ENCODE measurements around the gene ETFA.
"Not testable (repeated sequence)": the region's sequence is repeated elsewhere in the genome, so short reads cannot be mapped to it uniquely, and the experiment has no call there.

Gene ETFA

GRCh38 chr15:76321171-76321570 is 9.9 kb upstream of the ETFA start:
- Histone ChIP-seq H3K4me3 (ENCODE audit: low read length) (no peak overlapping the region), H3K79me2 (ENCODE audit: low read length) (no peaks in the 10 kb centered on the region)

GRCh38 chr15:76320012-76320411 is 8.7 kb upstream of the ETFA start:
- no peaks in the 10 kb centered on the region for H3K4me1 ChIP-seq (ENCODE audit: low read length)
- no peak overlapping the region for H3K4me3 ChIP-seq (ENCODE audit: low read length)
- H3F3A ChIP-seq (ENCODE audit: insufficient read depth, low read length) = no peaks in the 10 kb centered on the region
- no peaks in the 10 kb centered on the region for H3K27me3 ChIP-seq (replicated peaks; ENCODE audit: insufficient read depth, low read length)
- no peak for TF ChIP-seq EZH2phosphoT487 (IDR thresholded peaks at IDR 0.05; ENCODE audit: low read length)
- TF ChIP-seq CTCF (IDR thresholded peaks at IDR 0.05; ENCODE audit: low read length) = no peak
- no peak for TF ChIP-seq EZH2 (optimal IDR thresholded peaks at IDR 0.05; ENCODE audit: low read depth, low read length)
- no peaks in the 10 kb centered on the region for H3K36me3 ChIP-seq (replicated peaks; ENCODE audit: insufficient read depth, low read length)
- H3K9me3 ChIP-seq (replicated peaks; ENCODE audit: insufficient read depth, low read length) = no peaks in the 10 kb centered on the region
- H2AFZ ChIP-seq (ENCODE audit: low read length) = no peak overlapping the region
- no peaks in the 10 kb centered on the region for H3K9me2 ChIP-seq (replicated peaks; ENCODE audit: insufficient read depth, low read length)
- no peak for DNase-seq
- H3K9ac ChIP-seq (ENCODE audit: low read length) = no peak overlapping the region
- no peak overlapping the region for H3K27ac ChIP-seq (ENCODE audit: low read length)
- no peak overlapping the region for H3K4me2 ChIP-seq (ENCODE audit: low read depth, low read length)
- no peaks in the 10 kb centered on the region for H4K20me1 ChIP-seq (ENCODE audit: insufficient read depth, low read length)
- H3K79me2 ChIP-seq (ENCODE audit: low read length) = no peaks in the 10 kb centered on the region

More at GRCh38 chr15:76321171-76321570, 9.9 kb upstream of the ETFA start:
- no peak for TF ChIP-seq EZH2phosphoT487 (IDR thresholded peaks at IDR 0.05; ENCODE audit: low read length)
- no peak for TF ChIP-seq CTCF (IDR thresholded peaks at IDR 0.05; ENCODE audit: low read length)
- no peak for TF ChIP-seq EZH2 (optimal IDR thresholded peaks at IDR 0.05; ENCODE audit: low read depth, low read length)
- Histone ChIP-seq H3K9me2 (replicated peaks; ENCODE audit: insufficient read depth, low read length) (no peaks in the 10 kb centered on the region), H3K27me3 (replicated peaks; ENCODE audit: insufficient read depth, low read length) (no peaks in the 10 kb centered on the region), H3K4me2 (ENCODE audit: low read depth, low read length) (no peak overlapping the region), H3K9me3 (replicated peaks; ENCODE audit: insufficient read depth, low read length) (no peaks in the 10 kb centered on the region), H3K36me3 (replicated peaks; ENCODE audit: insufficient read depth, low read length) (no peaks in the 10 kb centered on the region), H4K20me1 (ENCODE audit: insufficient read depth, low read length) (no peaks in the 10 kb centered on the region), H2AFZ (ENCODE audit: low read length) (no peak overlapping the region), H3K27ac (ENCODE audit: low read length) (no peak overlapping the region), H3F3A (ENCODE audit: insufficient read depth, low read length) (no peaks in the 10 kb centered on the region), H3K4me1 (ENCODE audit: low read length) (no peaks in the 10 kb centered on the region), H3K9ac (ENCODE audit: low read length) (no peak overlapping the region)
- DNase-seq = no peak

GRCh38 chr15:76313731-76314130 is 2.5 kb upstream of the ETFA start:
- Histone ChIP-seq H3K4me2 (ENCODE audit: low read depth, low read length) (no peak overlapping the region), H3K4me1 (ENCODE audit: low read length) (no peaks in the 10 kb centered on the region)

GRCh38 chr15:76313175-76313567 is 1.9 kb upstream of the ETFA start:
- not testable (repeated sequence) for H2AFZ ChIP-seq (ENCODE audit: low read length); H3K36me3 ChIP-seq (replicated peaks; ENCODE audit: insufficient read depth, low read length); H3K27ac ChIP-seq (ENCODE audit: low read length); H3K4me2 ChIP-seq (ENCODE audit: low read depth, low read length); H3K4me1 ChIP-seq (ENCODE audit: low read length); H4K20me1 ChIP-seq (ENCODE audit: insufficient read depth, low read length); H3K9me2 ChIP-seq (replicated peaks; ENCODE audit: insufficient read depth, low read length); H3K9me3 ChIP-seq (replicated peaks; ENCODE audit: insufficient read depth, low read length); H3K9ac ChIP-seq (ENCODE audit: low read length); H3F3A ChIP-seq (ENCODE audit: insufficient read depth, low read length); H3K4me3 ChIP-seq (ENCODE audit: low read length); H3K27me3 ChIP-seq (replicated peaks; ENCODE audit: insufficient read depth, low read length); DNase-seq
- H3K79me2 ChIP-seq (ENCODE audit: low read length) = peaks cover 31% of the 10 kb centered on the region

More at GRCh38 chr15:76313731-76314130, 2.5 kb upstream of the ETFA start:
- H3K9me3 ChIP-seq (replicated peaks; ENCODE audit: insufficient read depth, low read length) = no peaks in the 10 kb centered on the region
- H3K4me3 ChIP-seq (ENCODE audit: low read length) = no peak overlapping the region
- H3F3A ChIP-seq (ENCODE audit: insufficient read depth, low read length) = no peaks in the 10 kb centered on the region
- no peaks in the 10 kb centered on the region for H3K36me3 ChIP-seq (replicated peaks; ENCODE audit: insufficient read depth, low read length)
- H3K27ac ChIP-seq (ENCODE audit: low read length) = no peak overlapping the region
- no peaks in the 10 kb centered on the region for H3K27me3 ChIP-seq (replicated peaks; ENCODE audit: insufficient read depth, low read length)
- H3K9ac ChIP-seq (ENCODE audit: low read length) = no peak overlapping the region
- no peak for TF ChIP-seq EZH2 (optimal IDR thresholded peaks at IDR 0.05; ENCODE audit: low read depth, low read length)
- TF ChIP-seq CTCF (IDR thresholded peaks at IDR 0.05; ENCODE audit: low read length) = no peak
- TF ChIP-seq EZH2phosphoT487 (IDR thresholded peaks at IDR 0.05; ENCODE audit: low read length) = no peak
- no peaks in the 10 kb centered on the region for H4K20me1 ChIP-seq (ENCODE audit: insufficient read depth, low read length)
- H3K9me2 ChIP-seq (replicated peaks; ENCODE audit: insufficient read depth, low read length) = no peaks in the 10 kb centered on the region
- no peak overlapping the region for H2AFZ ChIP-seq (ENCODE audit: low read length)
- DNase-seq = no peak
- peaks cover 25% of the 10 kb centered on the region for H3K79me2 ChIP-seq (ENCODE audit: low read length)
